ENCODE data around the gene C14orf180. TPM values are rescaled to one million over a fixed set of nuclear protein-coding genes. Genes with fewer than 3 reads are reported as not detected.

The C14orf180 gene
- total RNA-seq, 4 donors from 2014 or later: 0.13 to 1.5 (median 0.53) TPM

- no peak for TF ChIP-seq CTCF (IDR thresholded peaks at IDR 0.05)
- TF ChIP-seq POLR2A (IDR thresholded peaks at IDR 0.05): no peak
- Histone ChIP-seq H3K4me3 (replicated peaks in 1 of 3) (no peak overlapping the region), H3K4me1 (no peaks in the 10 kb centered on the region), H3K36me3 (no peaks in the 10 kb centered on the region), H3K27ac (no peak overlapping the region), H3K27me3 (no peaks in the 10 kb centered on the region), H3K9me3 (no peaks in the 10 kb centered on the region)
- no peak for DNase-seq
- intact Hi-C loops (cut with DNase I): no loop called here
- WGBS, 2 donors: 89 to 99% methylated on average over 7 of the region's 7 CpGs
These were observed 19.9 kb downstream of the C14orf180 start for GRCh38 chr14:104599446-104599845.

GRCh38 chr14:104600141-104600643, 20.6 kb downstream of the C14orf180 start:
- intact Hi-C loops (cut with DNase I): no loop called here
- Histone ChIP-seq H3K9me3 (no peaks in the 10 kb centered on the region), H3K27ac (no peak overlapping the region), H3K36me3 (no peaks in the 10 kb centered on the region), H3K27me3 (no peaks in the 10 kb centered on the region), H3K4me3 (replicated peaks in 1 of 3) (no peak overlapping the region), H3K4me1 (no peaks in the 10 kb centered on the region)
- WGBS, 2 donors: 21 to 32% methylated on average over 9 to 13 of the region's 14 CpGs
- TF ChIP-seq CTCF (IDR thresholded peaks at IDR 0.05) (no peak), POLR2A (IDR thresholded peaks at IDR 0.05) (no peak)
- DNase-seq: no peak

- no peak overlapping the region for H3K4me3 ChIP-seq (replicated peaks in 1 of 3)
- no peaks in the 10 kb centered on the region for H3K9me3 ChIP-seq
- WGBS, 2 donors: 80 to 83% methylated on average over 8 of the region's 8 CpGs
- H3K27me3 ChIP-seq: no peaks in the 10 kb centered on the region
- no peaks in the 10 kb centered on the region for H3K36me3 ChIP-seq
- H3K4me1 ChIP-seq: no peaks in the 10 kb centered on the region
- no peak overlapping the region for H3K27ac ChIP-seq
- TF ChIP-seq POLR2A (IDR thresholded peaks at IDR 0.05) (no peak), CTCF (IDR thresholded peaks at IDR 0.05) (no peak)
- no peak for DNase-seq
- intact Hi-C loops (cut with DNase I): no loop called here
These were observed 21.2 kb downstream of the C14orf180 start for GRCh38 chr14:104600805-104601204.

- Histone ChIP-seq H3K9me3 (no peaks in the 10 kb centered on the region), H3K27me3 (no peaks in the 10 kb centered on the region), H3K27ac (no peak overlapping the region), H3K4me1 (no peaks in the 10 kb centered on the region), H3K36me3 (no peaks in the 10 kb centered on the region), H3K4me3 (replicated peaks in 1 of 3) (no peak overlapping the region)
- TF ChIP-seq POLR2A (IDR thresholded peaks at IDR 0.05): no peak
- TF ChIP-seq CTCF (IDR thresholded peaks at IDR 0.05): no peak
- WGBS, 2 donors: 59 to 71% methylated on average over 6 to 7 of the region's 9 CpGs
- no peak for DNase-seq
- intact Hi-C loops (cut with DNase I): no loop called here
These were observed 22.2 kb downstream of the C14orf180 start for GRCh38 chr14:104601786-104602185.

GRCh38 chr14:104602315-104602932, 22.9 kb downstream of the C14orf180 start:
- Histone ChIP-seq H3K4me3 (replicated peaks in 1 of 3) (no peak overlapping the region), H3K9me3 (no peaks in the 10 kb centered on the region), H3K27ac (no peak overlapping the region), H3K36me3 (no peaks in the 10 kb centered on the region), H3K27me3 (no peaks in the 10 kb centered on the region), H3K4me1 (no peaks in the 10 kb centered on the region)
- 84 to 92% methylated on average over 5 to 9 of the region's 11 CpGs for WGBS, 2 donors
- no peak for TF ChIP-seq POLR2A (IDR thresholded peaks at IDR 0.05)
- no peak for TF ChIP-seq CTCF (IDR thresholded peaks at IDR 0.05)
- intact Hi-C loops (cut with DNase I): no loop called here
- DNase-seq: no peak
